ENCODE results near the gene LLCFC1.

DNA sequence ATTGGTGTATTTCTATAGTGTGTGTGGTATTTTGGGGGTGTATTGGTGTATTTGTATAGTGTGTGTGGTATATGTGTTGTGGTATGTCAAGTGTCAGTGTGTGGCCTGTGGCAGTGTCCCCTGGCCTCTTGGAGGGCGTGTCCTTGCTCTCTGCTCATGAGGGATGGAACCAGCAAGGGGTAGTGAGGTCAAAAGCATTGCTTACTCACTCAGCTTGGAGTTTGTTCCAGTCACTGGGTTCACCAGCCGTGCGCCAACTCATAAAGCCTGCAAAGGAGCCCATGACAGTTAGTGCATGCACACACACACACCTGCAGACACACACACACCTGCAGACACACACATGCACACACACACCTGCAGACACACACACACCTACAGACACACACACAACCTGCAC, 49.5 kb upstream of the LLCFC1 start:
- TF ChIP-seq ZNF565 (CRISPR knock-in tag; conservative IDR thresholded peaks at IDR 0.05; ENCODE audit: low read depth) (no peak), CSDC2 (CRISPR knock-in tag; IDR thresholded peaks at IDR 0.05) (no peak), GLIS3 (CRISPR knock-in tag; IDR thresholded peaks at IDR 0.05) (no peak), PPARA (CRISPR knock-in tag; IDR thresholded peaks at IDR 0.05; ENCODE audit: borderline replicate concordance) (no peak), ZFP3 (CRISPR knock-in tag; IDR thresholded peaks at IDR 0.05) (no peak), ARNTL (CRISPR knock-in tag; IDR thresholded peaks at IDR 0.05; ENCODE audit: borderline replicate concordance, low read depth) (no peak), ISL1 (CRISPR knock-in tag; IDR thresholded peaks at IDR 0.05) (no peak), ZNF70 (CRISPR knock-in tag; IDR thresholded peaks at IDR 0.05) (no peak), ZFP30 (CRISPR knock-in tag; IDR thresholded peaks at IDR 0.05) (no peak), SNAI2 (CRISPR knock-in tag; IDR thresholded peaks at IDR 0.05) (no peak), ZC3H10 (CRISPR knock-in tag; IDR thresholded peaks at IDR 0.05) (no peak)
- TF ChIP-seq, protein P1, sequence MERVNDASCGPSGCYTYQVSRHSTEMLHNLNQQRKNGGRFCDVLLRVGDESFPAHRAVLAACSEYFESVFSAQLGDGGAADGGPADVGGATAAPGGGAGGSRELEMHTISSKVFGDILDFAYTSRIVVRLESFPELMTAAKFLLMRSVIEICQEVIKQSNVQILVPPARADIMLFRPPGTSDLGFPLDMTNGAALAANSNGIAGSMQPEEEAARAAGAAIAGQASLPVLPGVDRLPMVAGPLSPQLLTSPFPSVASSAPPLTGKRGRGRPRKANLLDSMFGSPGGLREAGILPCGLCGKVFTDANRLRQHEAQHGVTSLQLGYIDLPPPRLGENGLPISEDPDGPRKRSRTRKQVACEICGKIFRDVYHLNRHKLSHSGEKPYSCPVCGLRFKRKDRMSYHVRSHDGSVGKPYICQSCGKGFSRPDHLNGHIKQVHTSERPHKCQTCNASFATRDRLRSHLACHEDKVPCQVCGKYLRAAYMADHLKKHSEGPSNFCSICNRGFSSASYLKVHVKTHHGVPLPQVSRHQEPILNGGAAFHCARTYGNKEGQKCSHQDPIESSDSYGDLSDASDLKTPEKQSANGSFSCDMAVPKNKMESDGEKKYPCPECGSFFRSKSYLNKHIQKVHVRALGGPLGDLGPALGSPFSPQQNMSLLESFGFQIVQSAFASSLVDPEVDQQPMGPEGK (CRISPR knock-in tag; IDR thresholded peaks at IDR 0.05; ENCODE audit: borderline replicate concordance), result no peak
- TF ChIP-seq, protein P2, sequence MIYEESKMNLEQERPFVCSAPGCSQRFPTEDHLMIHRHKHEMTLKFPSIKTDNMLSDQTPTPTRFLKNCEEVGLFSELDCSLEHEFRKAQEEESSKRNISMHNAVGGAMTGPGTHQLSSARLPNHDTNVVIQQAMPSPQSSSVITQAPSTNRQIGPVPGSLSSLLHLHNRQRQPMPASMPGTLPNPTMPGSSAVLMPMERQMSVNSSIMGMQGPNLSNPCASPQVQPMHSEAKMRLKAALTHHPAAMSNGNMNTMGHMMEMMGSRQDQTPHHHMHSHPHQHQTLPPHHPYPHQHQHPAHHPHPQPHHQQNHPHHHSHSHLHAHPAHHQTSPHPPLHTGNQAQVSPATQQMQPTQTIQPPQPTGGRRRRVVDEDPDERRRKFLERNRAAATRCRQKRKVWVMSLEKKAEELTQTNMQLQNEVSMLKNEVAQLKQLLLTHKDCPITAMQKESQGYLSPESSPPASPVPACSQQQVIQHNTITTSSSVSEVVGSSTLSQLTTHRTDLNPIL (CRISPR knock-in tag; IDR thresholded peaks at IDR 0.05; ENCODE audit: low read depth), result no peak
